Right ventricle myocardium inferior (tissue), 1 donor: Measurements from ENCODE around the gene HSPBP1. TPM values are rescaled to one million over a fixed set of nuclear protein-coding genes. Genes with fewer than 3 reads are reported as not detected.
A peak's percentile ranks its signal among the peaks of the same experiment; 100 is the strongest.
"Not testable (repeated sequence)": the region's sequence is repeated elsewhere in the genome, so short reads cannot be mapped to it uniquely, and the experiment has no call there.

Experiments
- ATAC-seq: fragments of 200-7000 bp; cut with Tn5 transposase; one replicate; pipeline ENCODE4 v1.9.1; 2020; ENCODE audit warnings: mild to moderate bottlenecking, moderate library complexity
- DNase-seq: peaks from one replicate; pipeline ENCODE4 v3.0.0; 2021; ENCODE audit errors: missing footprints
- intact Hi-C: fragments of 100-400 bp; cut with DNase I; formaldehyde crosslinking; loops from one replicate; pipeline ENCODE4 v1.11.0; 2022
- long read RNA-seq: library from polyadenylated mRNA; unstranded; transcript quantifications from one replicate; pipeline ENCODE4 v2.0.0, GENCODE V29; 2021
- total RNA-seq: library from RNA; stranded (reverse); fragmentation: NEBNext Ultra II Directional; extraction: Animal tissue kit (Norgen Biotek cat#: 25700); gene quantifications from one replicate; pipeline ENCODE4 v1.2.1, GENCODE V29; 2021
- donor health status: DM: no; HTN: yes; CAD: no; lungs with severe emphysema.

HSPBP1 gene, protein sequence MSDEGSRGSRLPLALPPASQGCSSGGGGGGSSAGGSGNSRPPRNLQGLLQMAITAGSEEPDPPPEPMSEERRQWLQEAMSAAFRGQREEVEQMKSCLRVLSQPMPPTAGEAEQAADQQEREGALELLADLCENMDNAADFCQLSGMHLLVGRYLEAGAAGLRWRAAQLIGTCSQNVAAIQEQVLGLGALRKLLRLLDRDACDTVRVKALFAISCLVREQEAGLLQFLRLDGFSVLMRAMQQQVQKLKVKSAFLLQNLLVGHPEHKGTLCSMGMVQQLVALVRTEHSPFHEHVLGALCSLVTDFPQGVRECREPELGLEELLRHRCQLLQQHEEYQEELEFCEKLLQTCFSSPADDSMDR
- total RNA-seq, result 30.2 TPM
- long read RNA-seq, transcript HSPBP1-202 (8 exons, 1,572 nt), result major isoform, 27 of 42 reads
- long read RNA-seq, partial matches to known transcripts, result 4 of 42 reads
- long read RNA-seq, other reads (novel, unspliced or antisense), result 9 of 42 reads

DNA sequence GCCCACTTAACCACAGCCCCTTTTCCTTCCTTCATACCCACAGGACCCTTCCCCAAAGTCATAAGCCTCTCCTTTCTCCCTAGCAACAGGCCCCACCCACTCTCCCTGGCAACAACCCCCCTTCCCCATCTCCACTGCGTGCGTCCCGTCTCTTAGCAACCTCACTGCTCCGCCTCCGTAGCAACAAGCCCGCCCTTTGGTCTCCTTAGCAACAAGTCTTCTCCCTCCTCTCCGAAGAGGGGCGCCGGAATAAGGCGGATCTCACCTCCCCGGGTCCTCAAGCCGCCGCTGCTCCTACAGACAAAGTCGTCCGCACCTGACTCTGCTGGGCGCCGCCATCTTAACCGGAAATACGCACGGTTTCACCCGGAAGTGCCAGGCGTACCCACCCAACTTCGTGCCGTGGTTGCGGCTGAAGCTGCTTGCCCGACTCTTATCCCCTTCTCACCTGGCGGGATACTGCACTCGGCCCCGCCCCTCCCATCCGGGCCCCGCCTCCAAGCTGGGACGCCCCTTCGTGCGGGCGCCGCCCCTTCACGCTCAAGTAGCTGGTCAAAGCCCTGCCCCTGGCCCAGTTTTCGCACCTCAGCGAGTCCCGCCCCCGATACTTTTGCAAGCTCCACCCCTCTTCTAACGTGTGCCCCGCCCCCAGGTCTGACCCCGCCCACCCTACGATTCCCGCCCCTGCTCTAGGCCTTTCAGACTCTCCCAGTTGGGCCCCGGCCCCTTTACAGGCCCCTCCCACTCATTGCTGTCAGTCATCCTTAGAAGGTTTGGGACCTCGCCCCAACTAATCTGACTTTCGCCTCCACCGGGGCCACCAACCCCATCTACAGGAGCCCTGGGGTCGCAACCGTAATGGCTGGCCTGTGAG is at the start of gene HSPBP1:
Gene HSPBP1, minus strand, starts transcription at position 341 of the 874 bp plus-strand sequence. CDS start 502 bp downstream, outside the sequence.
- intact Hi-C loops, result loop anchor here (1.0 kb wide), 1 partner anchor 20 kb away; no protein-coding TSS in a partner anchor
- peak; percentile 94 for DNase-seq
- ATAC-seq, result peak; percentile 90

DNA sequence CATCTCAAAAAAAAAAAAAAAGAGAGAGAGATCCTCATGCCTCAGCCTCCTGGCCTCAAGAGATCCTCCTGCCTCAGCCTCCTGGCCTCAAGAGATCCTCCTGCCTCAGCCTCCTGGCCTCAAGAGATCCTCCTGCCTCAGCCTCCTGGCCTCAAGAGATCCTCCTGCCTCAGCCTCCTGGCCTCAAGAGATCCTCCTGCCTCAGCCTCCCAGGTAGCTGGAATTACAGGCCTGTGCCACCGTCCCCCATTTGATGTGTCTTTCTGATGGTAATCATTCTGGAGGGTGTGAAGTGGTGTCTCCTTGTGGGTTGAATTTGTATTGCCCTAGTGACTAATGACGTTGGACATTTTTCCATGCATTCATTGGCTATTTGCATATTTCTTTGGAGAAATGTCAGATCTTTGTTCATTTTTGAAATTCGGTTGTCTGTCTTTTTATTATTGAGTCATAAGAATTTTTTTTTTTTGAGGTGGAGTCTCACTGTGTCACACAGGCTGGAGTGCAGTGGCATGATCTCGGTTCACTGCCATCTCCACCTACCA is 48.9 kb upstream of the HSPBP1 start:
- intact Hi-C loops, ATAC-seq, DNase-seq: not testable (repeated sequence)

DNA sequence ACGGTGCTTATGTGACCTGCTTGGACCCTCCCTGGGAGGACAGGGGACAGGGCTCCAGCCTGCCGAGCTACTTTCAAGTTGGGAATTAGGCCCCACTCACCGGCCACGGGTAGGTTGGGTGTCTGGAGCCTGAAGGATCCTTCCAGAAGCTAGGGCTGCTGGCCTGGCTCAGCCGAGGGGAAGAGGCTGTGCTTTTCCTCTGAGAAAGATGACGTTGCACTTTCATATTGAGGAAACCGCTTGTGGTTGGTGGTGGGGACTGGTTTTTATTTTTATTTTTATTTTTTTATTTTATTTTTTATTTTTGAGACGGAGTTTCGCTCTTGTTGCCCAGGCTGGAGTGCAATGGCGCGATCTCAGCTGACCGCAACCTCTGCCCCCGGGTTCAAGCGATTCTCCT is 45.3 kb upstream of the HSPBP1 start, which contains the start of gene TMEM150B:
Gene TMEM150B, minus strand, starts transcription at position 170 of the 400 bp plus-strand sequence. CDS start 4,305 bp downstream, outside the sequence.
- peak; percentile 35 for ATAC-seq

DNA sequence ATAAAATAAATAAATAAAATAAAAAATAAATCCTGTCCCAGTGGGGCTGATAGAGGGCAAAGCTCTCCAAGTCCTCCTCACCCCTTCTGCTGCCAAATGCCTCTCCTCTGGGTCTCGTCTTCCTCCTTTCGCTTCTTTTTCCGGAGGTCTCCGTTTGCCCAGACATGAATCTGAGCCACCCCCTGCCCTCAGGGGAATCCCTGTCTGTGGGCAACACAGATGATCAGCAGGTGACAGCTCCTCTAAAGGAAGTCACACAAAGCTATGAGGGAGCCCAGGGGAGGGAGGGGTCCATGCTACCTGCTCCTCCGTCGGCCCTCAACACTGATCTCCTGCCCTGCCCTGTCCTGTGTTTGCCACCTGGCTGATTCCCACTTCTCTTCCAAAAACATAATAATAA is 44.8 kb upstream of the HSPBP1 start:
- ATAC-seq (no peak), DNase-seq (no peak)

More for the DNA sequence above, 45.3 kb upstream of the HSPBP1 start, which contains the start of gene TMEM150B:
- intact Hi-C loops, result no loop called here
- DNase-seq, result no peak

DNA sequence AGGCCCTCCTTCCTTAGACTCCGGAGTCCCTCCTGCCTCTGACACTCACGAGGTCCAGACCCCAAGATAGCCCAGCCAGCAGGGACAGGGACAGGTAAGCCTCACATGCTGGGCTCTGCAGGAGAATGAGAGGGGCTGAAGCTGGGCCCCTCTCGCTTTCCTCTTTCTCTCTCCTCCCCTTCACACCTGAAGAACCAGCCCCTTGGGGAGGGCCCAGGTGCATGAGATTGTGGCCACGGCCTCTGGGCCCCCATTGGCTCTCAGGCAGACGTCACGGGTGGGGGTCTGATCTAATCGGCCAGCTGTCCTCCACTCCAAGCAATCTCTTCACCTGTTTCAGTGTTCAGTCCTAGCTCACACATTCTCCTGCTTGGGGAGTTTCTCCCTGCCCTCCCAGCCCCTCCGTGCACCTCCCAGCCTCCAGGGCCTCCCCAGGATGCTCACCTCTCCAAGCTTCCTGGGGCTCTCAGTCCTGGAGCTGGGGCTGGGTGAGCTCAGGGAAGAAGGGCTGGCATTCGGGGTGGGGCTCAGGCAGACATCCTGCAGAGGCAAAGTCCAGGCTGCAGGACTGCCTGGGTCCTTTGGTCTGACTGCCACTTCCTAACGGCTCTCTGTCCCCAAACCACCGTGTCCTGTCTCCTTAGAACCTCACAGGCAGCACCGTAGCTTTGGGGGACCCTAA is 42.4 kb upstream of the HSPBP1 start:
- intact Hi-C loops, result no loop called here
- DNase-seq, result no peak
- ATAC-seq, result no peak

More for the DNA sequence above, 44.8 kb upstream of the HSPBP1 start:
- intact Hi-C loops, result no loop called here

DNA sequence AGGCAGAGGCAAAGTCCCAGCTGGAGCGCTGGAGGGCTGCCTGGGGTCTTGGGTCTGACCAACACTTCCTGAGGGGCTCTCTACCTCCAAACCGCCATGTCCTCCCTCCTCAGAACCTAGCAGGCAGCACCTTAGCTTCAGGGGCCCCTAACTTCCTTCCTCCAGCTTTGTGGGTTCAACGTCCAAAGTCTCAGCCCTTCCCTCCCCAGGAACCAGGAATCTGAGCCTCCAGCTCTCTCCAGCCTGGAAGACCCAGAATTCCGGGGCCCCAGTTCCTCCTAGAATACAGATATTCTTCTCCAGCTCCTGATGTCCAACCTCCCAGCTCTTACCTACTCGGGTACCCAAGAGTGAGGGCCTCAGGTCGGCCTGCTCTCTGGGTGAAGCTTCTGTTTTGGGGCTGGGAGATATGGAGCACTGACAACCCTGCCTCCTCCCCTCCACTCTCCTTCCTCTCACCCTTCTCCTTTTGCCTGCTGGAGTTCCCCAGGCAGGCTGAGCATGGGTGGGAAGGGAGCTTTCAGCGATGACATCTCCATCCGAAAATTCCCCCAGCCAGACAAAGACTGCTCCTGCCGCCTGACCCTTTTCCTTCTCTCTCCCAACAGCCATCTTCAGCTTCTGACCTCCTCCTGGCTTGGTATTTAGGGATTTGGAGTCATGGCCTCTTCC is 41.7 kb upstream of the HSPBP1 start:
- intact Hi-C loops, result no loop called here
- ATAC-seq (no peak), DNase-seq (no peak)

DNA sequence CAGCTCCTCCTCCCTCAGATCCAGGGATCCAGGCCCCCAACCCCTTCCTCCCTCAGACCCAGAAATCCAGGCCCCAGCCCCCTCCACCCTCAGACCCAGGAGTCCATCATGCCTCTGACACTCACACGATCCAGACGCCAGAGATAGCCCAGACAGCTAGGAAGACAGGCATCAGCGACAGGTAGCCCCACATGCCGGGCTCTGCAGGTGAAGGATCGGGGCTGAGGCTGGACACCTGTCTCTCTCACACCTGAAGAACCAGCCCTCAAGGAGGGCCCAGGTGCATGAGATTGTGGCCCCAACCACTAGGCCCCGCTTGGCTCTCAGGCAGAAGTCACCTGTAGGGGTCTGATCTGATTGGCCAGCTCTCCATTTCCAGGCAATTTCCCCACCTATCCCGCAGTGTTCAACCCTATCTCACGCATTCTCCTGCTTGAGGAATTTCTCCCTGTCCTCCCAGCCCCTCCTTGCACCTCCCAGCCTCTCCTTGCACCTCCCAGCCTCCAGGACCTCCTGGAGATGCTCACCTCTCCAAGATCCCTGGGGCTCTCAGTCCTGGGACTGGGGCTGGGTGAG is 41.0 kb upstream of the HSPBP1 start:
- DNase-seq (no peak), ATAC-seq (no peak)
- intact Hi-C loops, result no loop called here

DNA sequence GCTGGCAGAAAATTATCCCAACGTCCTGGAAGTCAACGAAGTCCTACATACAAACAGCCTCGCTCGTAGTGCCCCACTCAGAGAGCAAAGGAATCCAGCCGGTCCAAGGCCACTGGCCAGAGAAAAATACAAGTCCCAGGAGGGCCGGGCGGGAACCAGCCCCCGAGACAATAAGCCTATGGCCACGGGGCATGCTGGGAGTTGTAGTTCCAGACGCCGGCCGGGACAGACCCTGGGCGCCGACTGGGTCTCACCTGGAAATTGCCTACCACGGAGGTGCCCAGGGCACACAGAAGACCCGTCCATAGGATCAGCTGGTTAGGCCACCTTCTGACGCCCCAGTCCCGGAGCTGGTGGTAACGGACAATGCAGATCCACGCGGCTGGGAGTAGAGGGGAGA is 39.9 kb upstream of the HSPBP1 start:
- intact Hi-C loops, result no loop called here
- DNase-seq (no peak), ATAC-seq (no peak)

DNA sequence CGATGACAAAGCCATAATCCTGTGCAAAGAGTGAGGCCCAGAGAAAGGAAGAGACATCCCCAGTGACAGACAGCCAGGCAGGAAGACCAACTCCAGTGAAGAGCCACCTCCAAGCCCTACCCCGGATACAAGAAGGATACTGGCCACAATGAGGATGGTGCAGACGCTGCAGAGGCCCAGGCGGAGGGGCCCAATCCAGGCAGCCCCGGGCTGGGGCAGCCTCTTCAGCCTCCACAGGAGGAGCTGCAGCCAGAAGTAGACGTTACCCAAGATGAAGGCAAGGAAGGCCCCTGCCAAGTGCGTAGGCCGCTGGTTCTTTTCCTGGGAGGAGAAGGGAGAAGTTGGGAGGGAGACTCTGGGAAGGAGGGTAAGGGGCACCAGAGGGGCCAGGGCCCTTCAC is 36.7 kb upstream of the HSPBP1 start:
- ATAC-seq (no peak), DNase-seq (no peak)
- intact Hi-C loops, result no loop called here

DNA sequence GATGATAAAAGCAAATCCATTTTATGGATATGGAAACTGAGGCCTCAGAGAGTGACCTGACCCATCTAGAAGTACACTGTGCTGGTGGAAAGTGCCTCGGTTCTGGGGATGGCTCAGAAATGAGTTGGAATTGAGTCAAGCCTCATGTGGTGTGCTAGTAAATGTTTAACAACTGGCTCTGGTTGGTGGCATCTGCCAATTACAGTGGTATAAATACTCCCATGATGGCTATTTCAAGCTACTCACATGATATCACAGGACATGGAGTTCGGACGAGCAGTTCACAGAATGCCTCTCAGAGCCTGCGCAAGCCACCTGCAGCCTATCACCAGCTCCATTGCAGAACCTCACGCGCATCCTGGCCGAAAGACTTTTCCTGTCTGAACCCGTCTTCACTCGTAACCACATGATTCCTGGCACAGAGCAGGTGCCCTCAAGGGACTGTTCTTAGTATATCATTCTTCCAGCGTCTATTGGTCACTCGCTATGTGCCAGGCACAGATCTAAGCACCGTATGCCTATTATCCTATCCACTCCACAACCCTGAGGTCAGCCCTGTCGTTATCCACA is 36.1 kb upstream of the HSPBP1 start:
- ATAC-seq, result no peak
- no peak for DNase-seq
- intact Hi-C loops, result no loop called here

DNA sequence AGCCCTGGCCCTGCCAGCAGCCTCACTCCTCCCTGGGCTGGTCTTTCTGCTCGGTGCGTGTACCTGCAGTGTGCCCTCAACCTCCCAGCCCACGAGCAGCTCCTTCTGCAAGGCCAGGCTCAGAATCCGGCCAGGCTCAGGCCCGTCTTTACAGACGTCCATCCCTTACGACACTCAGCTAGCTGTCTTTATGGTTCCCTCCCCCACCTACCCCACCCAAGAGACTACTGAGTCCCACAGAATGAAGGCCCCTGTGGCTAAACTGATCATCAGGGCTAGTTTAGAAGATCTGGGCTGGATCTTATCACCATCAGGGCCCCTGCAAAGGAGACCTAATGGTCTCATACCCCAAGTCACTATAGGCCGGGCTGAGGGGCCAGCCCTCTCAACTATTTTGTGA is 34.5 kb upstream of the HSPBP1 start:
- no peak for DNase-seq
- intact Hi-C loops, result no loop called here
- no peak for ATAC-seq

DNA sequence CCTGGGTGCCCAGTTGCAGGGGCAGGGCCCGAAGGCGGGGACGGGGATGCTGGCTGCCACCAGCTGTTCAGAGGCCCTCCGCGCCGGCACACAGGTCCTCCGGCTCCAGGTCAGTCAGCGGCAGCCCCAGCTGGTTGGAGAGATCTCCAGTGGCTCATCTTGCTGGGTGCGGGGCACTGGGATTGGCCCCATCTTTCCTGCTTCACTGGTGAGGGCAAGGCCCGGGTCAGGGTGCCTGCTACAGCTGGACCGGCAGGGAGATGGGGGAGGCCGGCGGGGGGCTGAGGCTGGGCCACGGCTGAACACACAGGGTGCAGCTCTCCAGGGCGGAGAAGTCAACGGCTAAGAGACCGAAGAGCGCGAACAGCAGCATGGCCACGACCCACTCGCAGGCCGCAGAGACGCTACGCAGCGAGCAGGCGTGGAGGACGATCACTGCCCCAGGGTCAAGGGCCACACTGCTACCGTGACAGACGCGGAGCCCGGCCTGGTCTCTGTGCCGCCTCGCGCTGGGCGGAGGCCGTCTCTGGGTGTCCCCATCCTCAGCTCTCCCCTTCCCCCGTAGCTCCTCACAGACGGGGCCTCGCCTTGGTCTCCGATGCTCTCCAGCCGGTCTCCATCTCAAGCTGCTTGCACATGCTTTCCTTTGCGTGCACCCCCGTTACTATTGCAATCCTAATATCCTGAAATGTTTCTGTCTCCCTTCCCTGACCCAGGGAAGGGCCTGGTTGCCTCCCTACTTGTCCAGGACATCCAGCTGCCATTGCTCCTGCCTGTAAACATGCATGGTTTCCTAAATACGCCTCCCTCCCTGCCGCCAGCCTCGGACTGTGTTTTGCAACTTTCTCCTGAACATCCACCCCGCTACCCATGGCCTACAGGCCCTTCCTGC is 33.0 kb upstream of the HSPBP1 start:
- intact Hi-C loops, result no loop called here
- no peak for DNase-seq
- ATAC-seq, result no peak

DNA sequence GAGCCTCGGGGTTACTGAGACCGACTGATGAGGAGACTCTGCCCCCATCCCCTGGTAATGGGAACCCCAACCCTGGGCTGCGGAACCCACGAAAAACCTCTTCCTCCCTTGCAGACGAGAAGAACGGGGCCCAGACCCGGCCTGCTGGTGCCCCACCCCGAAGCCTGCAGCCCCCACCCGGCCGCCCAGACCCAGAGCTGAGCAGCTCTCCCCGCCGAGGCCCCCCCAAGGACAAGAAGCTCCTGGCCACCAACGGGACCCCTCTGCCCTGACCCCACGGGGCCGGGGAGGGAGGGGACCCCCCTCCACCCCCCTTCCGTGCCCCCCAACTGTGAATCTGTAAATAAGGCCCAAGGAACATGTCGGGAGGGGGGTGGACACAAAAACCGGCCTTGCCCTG is 31.9 kb upstream of the HSPBP1 start:
- intact Hi-C loops, result no loop called here
- DNase-seq, result no peak
- ATAC-seq, result no peak

DNA sequence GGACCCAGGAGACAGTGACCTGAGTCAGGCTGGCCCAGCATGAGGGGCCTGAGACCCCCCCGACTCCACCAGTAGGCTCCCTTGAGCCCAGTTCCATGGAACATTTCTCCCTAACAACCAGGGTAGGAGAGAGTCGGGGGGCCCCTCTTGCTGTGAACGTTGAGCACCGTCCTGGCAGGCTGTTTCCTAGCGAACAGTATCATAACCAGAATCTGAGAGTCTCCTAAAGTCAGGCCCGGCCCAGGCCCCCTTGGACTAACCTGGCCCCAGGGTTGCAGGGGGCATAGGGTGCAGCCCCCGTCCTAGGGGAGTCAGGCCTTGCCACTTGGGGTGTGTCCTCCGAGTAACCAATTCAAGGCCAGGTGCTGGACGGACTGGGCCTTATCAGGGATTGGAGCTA is 31.5 kb upstream of the HSPBP1 start:
- intact Hi-C loops, result no loop called here
- no peak for DNase-seq
- no peak for ATAC-seq

DNA sequence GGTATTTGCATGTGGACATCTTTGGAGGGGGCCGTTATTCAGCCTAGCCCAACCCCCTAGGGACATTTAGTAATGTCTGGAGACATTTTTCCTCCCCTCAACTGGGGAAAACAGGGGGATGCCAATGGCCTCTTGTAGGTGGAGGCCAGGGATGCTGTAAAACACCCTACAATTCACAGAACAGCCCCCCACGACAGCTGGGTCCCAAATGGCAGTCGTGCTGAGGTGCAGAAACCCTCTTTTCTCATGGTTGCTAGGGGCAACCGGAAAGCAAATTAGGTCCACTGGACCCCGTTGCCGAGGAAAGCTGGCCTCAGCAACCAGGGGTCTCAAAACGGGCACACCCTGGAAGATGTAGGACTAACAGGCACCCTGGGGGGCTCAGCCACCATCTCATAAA is 30.6 kb upstream of the HSPBP1 start:
- ATAC-seq (no peak), DNase-seq (no peak)
- intact Hi-C loops, result no loop called here

DNA sequence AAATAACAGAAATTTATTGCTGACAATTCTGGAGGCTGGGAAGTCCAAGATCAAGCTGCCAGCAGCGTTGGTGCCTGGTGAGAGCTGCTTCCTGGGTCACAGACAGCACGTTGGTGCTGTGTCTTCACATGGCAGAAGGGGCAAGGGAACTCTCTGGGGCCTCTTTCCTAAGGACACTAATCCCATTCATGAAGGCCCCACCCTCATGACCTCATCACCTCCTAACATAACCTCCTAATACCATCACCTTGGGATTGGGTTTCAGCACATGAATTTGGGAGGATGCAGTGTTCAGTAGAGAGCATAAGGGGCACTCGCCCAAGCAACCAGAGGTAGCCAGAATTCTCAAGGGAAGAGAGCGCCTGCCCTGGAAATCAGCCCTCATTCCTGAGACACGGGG is 29.5 kb upstream of the HSPBP1 start:
- no peak for DNase-seq
- ATAC-seq, result no peak
- intact Hi-C loops, result loop anchor here (10.0 kb wide), 1 partner anchor 105 kb away; no protein-coding TSS in a partner anchor
